Ectodermal cell (in vitro differentiated cells): ENCODE data around the gene LIPN.

Experiments
- H3K27ac ChIP-seq: 2 replicates; pipeline ENCODE4 v1.7.0; 2013; ENCODE audit warnings: mild to moderate bottlenecking, low read depth, low read length; ENCODE audit not compliant: insufficient read depth, poor library complexity, severe bottlenecking
- H3K27me3 ChIP-seq: 2 replicates; pipeline ENCODE4 v1.7.0; 2013; ENCODE audit warnings: mild to moderate bottlenecking, low read length; ENCODE audit not compliant: insufficient read depth, control insufficient read depth, poor library complexity, severe bottlenecking
- H3K36me3 ChIP-seq: one replicate; pipeline ENCODE4 v1.7.0; 2013; ENCODE audit warnings: low read length; ENCODE audit not compliant: control insufficient read depth, insufficient read depth
- H3K4me1 ChIP-seq: one replicate; pipeline ENCODE4 v1.7.0; 2013; ENCODE audit warnings: low read length; ENCODE audit not compliant: control insufficient read depth, insufficient read depth
- H3K4me3 ChIP-seq: 2 replicates; pipeline ENCODE4 v1.7.0; 2013; ENCODE audit warnings: low read depth, low read length, control low read depth; ENCODE audit not compliant: insufficient read depth
- H3K9me3 ChIP-seq: 2 replicates; pipeline ENCODE4 v1.7.0; 2013; ENCODE audit warnings: mild to moderate bottlenecking, low read length, moderate library complexity; ENCODE audit not compliant: control insufficient read depth
- WGBS, 2 experiments: methylation state at CpG; one replicate each; pipeline ENCODE4 v1.1.7; 2013; ENCODE audit warnings: missing lambda C conversion rate in 2 of 2; 5-methylcytosine and 5-hydroxymethylcytosine counted together

The LIPN gene

GRCh38 chr10:88781206-88781605 lies 21.4 kb downstream of the LIPN start:
- no peak overlapping the region for H3K27ac ChIP-seq
- H3K9me3 ChIP-seq: no peaks in the 10 kb centered on the region
- no peaks in the 10 kb centered on the region for H3K36me3 ChIP-seq
- H3K27me3 ChIP-seq: no peaks in the 10 kb centered on the region
- no peak overlapping the region for H3K4me3 ChIP-seq
- no peaks in the 10 kb centered on the region for H3K4me1 ChIP-seq
- WGBS, 2 experiments: 88 to 96% methylated on average over 2 of the region's 2 CpGs

GRCh38 chr10:88782222-88782621 lies 22.4 kb downstream of the LIPN start:
- WGBS, 2 experiments: 100% methylated on average over 2 of the region's 3 CpGs; no CpG with 5 or more reads in 1 of the 2 experiments
- Histone ChIP-seq H3K9me3 (no peaks in the 10 kb centered on the region), H3K27ac (no peak overlapping the region), H3K36me3 (no peaks in the 10 kb centered on the region), H3K4me1 (no peaks in the 10 kb centered on the region), H3K27me3 (no peaks in the 10 kb centered on the region), H3K4me3 (no peak overlapping the region)

GRCh38 chr10:88783724-88784123 lies 23.9 kb downstream of the LIPN start:
- Histone ChIP-seq H3K4me3 (no peak overlapping the region), H3K27ac (no peak overlapping the region), H3K27me3 (no peaks in the 10 kb centered on the region), H3K4me1 (no peaks in the 10 kb centered on the region), H3K36me3 (no peaks in the 10 kb centered on the region), H3K9me3 (no peaks in the 10 kb centered on the region)
- 77% methylated on average over 2 of the region's 3 CpGs for WGBS, 2 experiments

GRCh38 chr10:88786032-88786770 lies 26.4 kb downstream of the LIPN start:
- no peak overlapping the region for H3K27ac ChIP-seq
- H3K4me1 ChIP-seq: no peaks in the 10 kb centered on the region
- H3K27me3 ChIP-seq: no peaks in the 10 kb centered on the region
- no peaks in the 10 kb centered on the region for H3K9me3 ChIP-seq
- 94 to 96% methylated on average over 10 of the region's 10 CpGs for WGBS, 2 experiments
- no peaks in the 10 kb centered on the region for H3K36me3 ChIP-seq
- no peak overlapping the region for H3K4me3 ChIP-seq

- WGBS, 2 experiments: 94% methylated on average over 5 of the region's 5 CpGs
- Histone ChIP-seq H3K4me1 (no peaks in the 10 kb centered on the region), H3K27ac (no peak overlapping the region), H3K27me3 (no peaks in the 10 kb centered on the region), H3K4me3 (no peak overlapping the region), H3K9me3 (no peaks in the 10 kb centered on the region), H3K36me3 (no peaks in the 10 kb centered on the region)
These were observed 27.6 kb downstream of the LIPN start for GRCh38 chr10:88787463-88787862.

GRCh38 chr10:88788924-88789323 lies 29.1 kb downstream of the LIPN start:
- no peaks in the 10 kb centered on the region for H3K4me1 ChIP-seq
- H3K4me3 ChIP-seq: no peak overlapping the region
- no peaks in the 10 kb centered on the region for H3K9me3 ChIP-seq

GRCh38 chr10:88791924-88792323 lies 32.1 kb downstream of the LIPN start:
- H3K36me3 ChIP-seq: no peaks in the 10 kb centered on the region
- H3K9me3 ChIP-seq: no peaks in the 10 kb centered on the region
- H3K27ac ChIP-seq: no peak overlapping the region
- H3K27me3 ChIP-seq: no peaks in the 10 kb centered on the region
- WGBS, 2 experiments: 42 to 50% methylated on average over 2 of the region's 2 CpGs
- H3K4me3 ChIP-seq: no peak overlapping the region
- H3K4me1 ChIP-seq: no peaks in the 10 kb centered on the region

More at GRCh38 chr10:88788924-88789323, 29.1 kb downstream of the LIPN start:
- Histone ChIP-seq H3K27me3 (no peaks in the 10 kb centered on the region), H3K36me3 (no peaks in the 10 kb centered on the region), H3K27ac (no peak overlapping the region)

GRCh38 chr10:88792661-88793060 lies 32.8 kb downstream of the LIPN start:
- H3K4me3 ChIP-seq: no peak overlapping the region
- H3K27ac ChIP-seq: no peak overlapping the region
- H3K27me3 ChIP-seq: no peaks in the 10 kb centered on the region
- no peaks in the 10 kb centered on the region for H3K36me3 ChIP-seq
- H3K4me1 ChIP-seq: no peaks in the 10 kb centered on the region
- 89 to 92% methylated on average over 4 of the region's 4 CpGs for WGBS, 2 experiments
- H3K9me3 ChIP-seq: no peaks in the 10 kb centered on the region

- 88 to 96% methylated on average over 2 of the region's 2 CpGs for WGBS, 2 experiments
- H3K36me3 ChIP-seq: no peaks in the 10 kb centered on the region
- no peak overlapping the region for H3K27ac ChIP-seq
These were observed 34.0 kb downstream of the LIPN start for GRCh38 chr10:88793712-88794299.

GRCh38 chr10:88794731-88795130 lies 34.9 kb downstream of the LIPN start:
- no peak overlapping the region for H3K4me3 ChIP-seq
- 88% methylated on average over 1 of the region's 1 CpG; no CpG with 5 or more reads in 1 of the 2 experiments for WGBS, 2 experiments
- H3K9me3 ChIP-seq: no peaks in the 10 kb centered on the region
- H3K4me1 ChIP-seq: no peaks in the 10 kb centered on the region
- H3K36me3 ChIP-seq: no peaks in the 10 kb centered on the region
- no peaks in the 10 kb centered on the region for H3K27me3 ChIP-seq
- no peak overlapping the region for H3K27ac ChIP-seq

More at GRCh38 chr10:88793712-88794299, 34.0 kb downstream of the LIPN start:
- no peaks in the 10 kb centered on the region for H3K9me3 ChIP-seq
- H3K4me1 ChIP-seq: no peaks in the 10 kb centered on the region
- no peaks in the 10 kb centered on the region for H3K27me3 ChIP-seq
- H3K4me3 ChIP-seq: no peak overlapping the region
